ENCODE measurements around the gene CLEC16A. TPM values are rescaled to one million over a fixed set of nuclear protein-coding genes. Genes with fewer than 3 reads are reported as not detected.
"Not testable (repeated sequence)": the region's sequence is repeated elsewhere in the genome, so short reads cannot be mapped to it uniquely, and the experiment has no call there.

The CLEC16A gene
- total and polyA plus RNA-seq, 4 donors: 14.3 to 44.4 (median 26.4) TPM

- Histone ChIP-seq H3K27ac (ENCODE audit: low read depth in 1 of 2, low read length in 1 of 2) (no peak overlapping the region), H3K9me3 (ENCODE audit: control insufficient read depth in 4 of 4, insufficient read depth in 3 of 4, low read length in 3 of 4) (peaks cover 0 to 17% (median 8%) of the 10 kb centered on the region in 4 donors), H3K4me1 (ENCODE audit: control insufficient read depth in 5 of 5, insufficient read depth in 5 of 5, low read length in 5 of 5) (peaks cover 0 to 4% (median 0%) of the 10 kb centered on the region in 5 donors), H3K36me3 (ENCODE audit: control insufficient read depth in 4 of 4, insufficient read depth in 4 of 4, low read length in 4 of 4) (no peaks in the 10 kb centered on the region), H3K4me3 (no peak overlapping the region), H3K27me3 (ENCODE audit: control insufficient read depth in 3 of 3, insufficient read depth in 3 of 3, low read length in 2 of 3) (no peaks in the 10 kb centered on the region), H3K9ac (ENCODE audit: insufficient read depth in 1 of 2, low read length in 2 of 2) (no peak overlapping the region)
- ATAC-seq (ENCODE audit: insufficient read depth, low FRiP score): no peak
- 61 to 78% methylated on average over 4 of the region's 4 CpGs for WGBS, 2 donors
- DNase-seq: peak in 2 of 3 donors; percentile 47 to 71
- no peak for TF ChIP-seq CTCF (IDR thresholded peaks at IDR 0.05; ENCODE audit: control extremely low read depth, extremely low read depth)
These were observed 274.8 kb downstream of the CLEC16A start for GRCh38 chr16:11219178-11219577.

GRCh38 chr16:11220507-11220906 is 276.1 kb downstream of the CLEC16A start:
- not testable (repeated sequence) for H3K9ac ChIP-seq (ENCODE audit: insufficient read depth in 1 of 2, low read length in 2 of 2); H3K4me3 ChIP-seq; ATAC-seq (ENCODE audit: insufficient read depth, low FRiP score); H3K27me3 ChIP-seq (ENCODE audit: control insufficient read depth in 3 of 3, insufficient read depth in 3 of 3, low read length in 2 of 3); H3K27ac ChIP-seq (ENCODE audit: low read depth in 1 of 2, low read length in 1 of 2); H3K4me1 ChIP-seq (ENCODE audit: control insufficient read depth in 5 of 5, insufficient read depth in 5 of 5, low read length in 5 of 5); DNase-seq; H3K36me3 ChIP-seq (ENCODE audit: control insufficient read depth in 4 of 4, insufficient read depth in 4 of 4, low read length in 4 of 4)
- WGBS, 2 donors: 72 to 91% methylated on average over 2 of the region's 2 CpGs
- peaks cover 0 to 17% (median 8%) of the 10 kb centered on the region in 4 donors for H3K9me3 ChIP-seq (ENCODE audit: control insufficient read depth in 4 of 4, insufficient read depth in 3 of 4, low read length in 3 of 4)

GRCh38 chr16:11224096-11224893 is 279.9 kb downstream of the CLEC16A start:
- no peaks in the 10 kb centered on the region for H3K27me3 ChIP-seq (ENCODE audit: control insufficient read depth in 3 of 3, insufficient read depth in 3 of 3, low read length in 2 of 3)
- whole genome bisulfite sequencing, 2 donors: 26 to 41% methylated on average over 24 of the region's 24 CpGs
- no peak for TF ChIP-seq CTCF (IDR thresholded peaks at IDR 0.05; ENCODE audit: control extremely low read depth, extremely low read depth)
- H3K9me3 ChIP-seq (ENCODE audit: control insufficient read depth in 4 of 4, insufficient read depth in 3 of 4, low read length in 3 of 4): peaks cover 0 to under 1% (median 0%) of the 10 kb centered on the region in 4 donors
- H3K9ac ChIP-seq (ENCODE audit: insufficient read depth in 1 of 2, low read length in 2 of 2): no peak overlapping the region
- no peaks in the 10 kb centered on the region for H3K36me3 ChIP-seq (ENCODE audit: control insufficient read depth in 4 of 4, insufficient read depth in 4 of 4, low read length in 4 of 4)
- peaks cover 0 to 7% (median 0%) of the 10 kb centered on the region in 5 donors for H3K4me1 ChIP-seq (ENCODE audit: control insufficient read depth in 5 of 5, insufficient read depth in 5 of 5, low read length in 5 of 5)
- DNase-seq (peak in 2 of 3 donors; percentile 32 to 33), ATAC-seq (ENCODE audit: insufficient read depth, low FRiP score) (peak; percentile 81)
- peak overlapping the region in 1 of 2 donors; percentile 85 for H3K27ac ChIP-seq (ENCODE audit: low read depth in 1 of 2, low read length in 1 of 2)
- no peak overlapping the region for H3K4me3 ChIP-seq

DNA sequence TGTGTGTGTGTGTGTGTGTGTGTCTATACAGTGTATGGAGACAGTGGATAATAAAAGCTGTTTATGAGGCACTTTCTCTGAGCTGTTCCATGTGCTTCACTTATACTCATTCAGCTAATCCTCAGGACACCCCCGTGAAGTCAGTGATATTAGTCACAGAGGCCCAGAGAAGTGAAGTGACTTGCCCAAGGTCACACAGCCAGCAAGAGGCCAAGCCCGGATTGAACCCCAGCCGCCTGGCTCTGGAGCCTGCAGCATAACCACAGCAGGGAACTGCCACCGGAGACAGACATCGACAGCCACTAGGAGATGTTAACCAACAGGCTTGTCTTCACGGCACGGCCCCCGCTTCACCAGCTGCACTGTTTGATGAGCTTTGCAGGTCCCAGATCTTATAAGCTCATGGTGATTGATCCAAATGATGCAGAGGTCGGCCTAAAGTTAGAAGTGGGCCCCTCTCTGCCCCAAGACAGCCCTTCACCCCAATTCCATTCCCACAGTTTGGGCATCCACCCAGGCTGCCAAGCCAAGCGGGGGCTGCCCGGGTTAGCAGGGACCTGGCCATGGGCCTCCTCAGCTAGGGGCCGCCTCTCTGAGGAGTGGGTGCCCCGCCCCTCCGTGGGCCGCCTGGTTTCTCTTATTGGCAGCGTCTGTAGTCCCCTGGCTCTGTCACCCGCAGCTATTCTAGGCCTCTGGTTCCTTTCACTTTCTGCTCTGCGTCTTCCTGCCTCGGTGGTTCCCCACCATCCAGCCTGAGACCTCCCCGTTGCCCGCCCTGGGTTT is 280.7 kb downstream of the CLEC16A start:
- ATAC-seq (ENCODE audit: insufficient read depth, low FRiP score): no peak
- Histone ChIP-seq H3K9me3 (ENCODE audit: control insufficient read depth in 4 of 4, insufficient read depth in 3 of 4, low read length in 3 of 4) (no peaks in the 10 kb centered on the region), H3K4me3 (no peak overlapping the region), H3K27me3 (ENCODE audit: control insufficient read depth in 3 of 3, insufficient read depth in 3 of 3, low read length in 2 of 3) (no peaks in the 10 kb centered on the region), H3K27ac (ENCODE audit: low read depth in 1 of 2, low read length in 1 of 2) (peak overlapping the region in 1 of 2 donors; percentile 67), H3K36me3 (ENCODE audit: control insufficient read depth in 4 of 4, insufficient read depth in 4 of 4, low read length in 4 of 4) (no peaks in the 10 kb centered on the region), H3K4me1 (ENCODE audit: control insufficient read depth in 5 of 5, insufficient read depth in 5 of 5, low read length in 5 of 5) (peaks cover 0 to 7% (median 0%) of the 10 kb centered on the region in 5 donors), H3K9ac (ENCODE audit: insufficient read depth in 1 of 2, low read length in 2 of 2) (no peak overlapping the region)
- 57 to 65% methylated on average over 18 to 21 of the region's 21 CpGs for WGBS, 2 donors
- peak; percentile 45 to 66 (median 55) for DNase-seq
- no peak for TF ChIP-seq CTCF (IDR thresholded peaks at IDR 0.05; ENCODE audit: control extremely low read depth, extremely low read depth)

All from lung (tissue), 12 donors.